Mesenchymal stem cell (in vitro differentiated cells and primary cell): ENCODE measurements around the gene KIF13A.

ENCODE experiments used
- DNase-seq: peaks from one replicate; pipeline ENCODE4 v3.0.0-alpha.2; 2013
- H2AFZ ChIP-seq: one replicate; pipeline ENCODE4 v1.6.1; 2013; ENCODE audit warnings: low read depth, mild to moderate bottlenecking, control low read depth, inconsistent platforms, low read length, moderate library complexity
- H2AK5ac ChIP-seq: 2 replicates; pipeline ENCODE4 v1.6.1; 2013; ENCODE audit warnings: low read length, moderate library complexity, mild to moderate bottlenecking, inconsistent platforms; ENCODE audit not compliant: severe bottlenecking
- H2BK120ac ChIP-seq: one replicate; pipeline ENCODE4 v1.6.1; 2013; ENCODE audit warnings: low read depth, mild to moderate bottlenecking, inconsistent platforms, low read length, moderate library complexity
- H2BK12ac ChIP-seq, 2 experiments: one replicate each; pipeline ENCODE4 v1.6.1; 2013; ENCODE audit warnings: inconsistent platforms in 2 of 2, low read length in 2 of 2, mild to moderate bottlenecking in 2 of 2, moderate library complexity in 2 of 2, control low read depth in 1 of 2
- H2BK15ac ChIP-seq: one replicate; pipeline ENCODE4 v1.6.1; 2013; ENCODE audit warnings: mild to moderate bottlenecking, low read depth, inconsistent platforms; ENCODE audit not compliant: poor library complexity, severe bottlenecking
- H2BK5ac ChIP-seq: 2 replicates; pipeline ENCODE4 v1.6.1; 2013; ENCODE audit warnings: low read depth, mild to moderate bottlenecking, low read length, control low read depth, inconsistent platforms; ENCODE audit not compliant: poor library complexity, severe bottlenecking
- H3K14ac ChIP-seq, 2 experiments: one replicate each; pipeline ENCODE4 v1.6.1; 2013; ENCODE audit warnings: inconsistent platforms in 2 of 2, low read length in 2 of 2, control low read depth in 1 of 2, mild to moderate bottlenecking in 1 of 2, moderate library complexity in 1 of 2
- H3K18ac ChIP-seq, 2 experiments: one replicate each; pipeline ENCODE4 v1.6.1; 2013; ENCODE audit warnings: inconsistent platforms in 2 of 2, low read length in 2 of 2, control low read depth in 1 of 2, low read depth in 1 of 2, mild to moderate bottlenecking in 1 of 2
- H3K23ac ChIP-seq, 2 experiments: one replicate each; pipeline ENCODE4 v1.6.1; 2013; ENCODE audit warnings: inconsistent platforms in 2 of 2, low read length in 2 of 2, mild to moderate bottlenecking in 2 of 2, moderate library complexity in 2 of 2, control low read depth in 1 of 2
- H3K27ac ChIP-seq: 2 replicates; pipeline ENCODE4 v1.5.1; 2013; ENCODE audit warnings: mild to moderate bottlenecking, moderate library complexity, low read length, control low read depth, inconsistent platforms; ENCODE audit not compliant: poor library complexity, severe bottlenecking
- H3K27me3 ChIP-seq, 2 experiments: 2 replicates each; pipeline versions ENCODE4 v1.6.1 to v1.7.0; 2013; ENCODE audit warnings: low read length in 2 of 2, mild to moderate bottlenecking in 2 of 2, moderate library complexity in 2 of 2, control low read depth in 1 of 2, inconsistent platforms in 1 of 2; ENCODE audit not compliant: control insufficient read depth in 1 of 2, insufficient read depth in 1 of 2
- H3K36me3 ChIP-seq, 2 experiments: 2 replicates each; pipeline versions ENCODE4 v1.6.1 to v1.7.0; 2013; ENCODE audit warnings: low read length in 2 of 2, control low read depth in 1 of 2, inconsistent platforms in 1 of 2, low read depth in 1 of 2, mild to moderate bottlenecking in 1 of 2; ENCODE audit not compliant: insufficient read depth in 2 of 2, control insufficient read depth in 1 of 2
- H3K4ac ChIP-seq, 2 experiments: one replicate each; pipeline ENCODE4 v1.6.1; 2013; ENCODE audit warnings: inconsistent platforms in 2 of 2, low read length in 2 of 2, mild to moderate bottlenecking in 2 of 2, moderate library complexity in 2 of 2, control low read depth in 1 of 2, low read depth in 1 of 2
- H3K4me1 ChIP-seq: 2 replicates; pipeline ENCODE4 v1.6.1; 2013; ENCODE audit warnings: low read depth, low read length, control low read depth; ENCODE audit not compliant: control insufficient read depth, insufficient read depth
- H3K4me2 ChIP-seq: 2 replicates; pipeline ENCODE4 v1.6.1; 2013; ENCODE audit warnings: low read length, mild to moderate bottlenecking, inconsistent platforms; ENCODE audit not compliant: poor library complexity, severe bottlenecking
- H3K4me3 ChIP-seq, 2 experiments: 2 replicates each; pipeline versions ENCODE4 v1.5.1 to v1.7.0; 2013; ENCODE audit warnings: low read length in 2 of 2, mild to moderate bottlenecking in 2 of 2, control low read depth in 1 of 2, low read depth in 1 of 2; ENCODE audit not compliant: insufficient read depth in 1 of 2
- H3K79me1 ChIP-seq: replicated peaks from 2 replicates; pipeline ENCODE4 v1.6.1; 2013; ENCODE audit warnings: mild to moderate bottlenecking, control low read depth, low read length, inconsistent platforms; ENCODE audit not compliant: poor library complexity, severe bottlenecking
- H3K9ac ChIP-seq: 2 replicates; pipeline ENCODE4 v1.7.0; 2013; ENCODE audit warnings: mild to moderate bottlenecking, low read length, moderate library complexity
- H3K9me3 ChIP-seq: 2 replicates; pipeline ENCODE4 v1.7.0; 2013; ENCODE audit warnings: mild to moderate bottlenecking, low read length; ENCODE audit not compliant: control insufficient read depth
- H4K8ac ChIP-seq: one replicate; pipeline ENCODE4 v1.6.1; 2013; ENCODE audit warnings: inconsistent platforms, mild to moderate bottlenecking, low read length, moderate library complexity
- H4K91ac ChIP-seq: one replicate; pipeline ENCODE4 v1.6.1; 2013; ENCODE audit warnings: mild to moderate bottlenecking, low read length, inconsistent platforms
- WGBS: methylation state at CpG from one replicate; pipeline ENCODE4 v1.1.7; 2013; ENCODE audit warnings: mixed read lengths; 5-methylcytosine and 5-hydroxymethylcytosine counted together

Gene KIF13A

GRCh38 chr6:17999425-17999824, 12.0 kb upstream of the KIF13A start:
- no peaks in the 10 kb centered on the region for H3K9me3 ChIP-seq
- H3K36me3 ChIP-seq: no peaks in the 10 kb centered on the region
- H2AFZ ChIP-seq: no peak overlapping the region
- no peaks in the 10 kb centered on the region for H3K4me1 ChIP-seq
- no peak overlapping the region for H3K4me2 ChIP-seq
- H3K79me1 ChIP-seq: no peaks in the 10 kb centered on the region
- H4K8ac ChIP-seq: no peak overlapping the region
- no peak overlapping the region for H3K4me3 ChIP-seq
- H2BK12ac ChIP-seq: no peak overlapping the region
- H3K9ac ChIP-seq: no peak overlapping the region
- no peaks in the 10 kb centered on the region for H3K27me3 ChIP-seq
- no peak overlapping the region for H2AK5ac ChIP-seq
- 95% methylated on average over 5 of the region's 7 CpGs for WGBS
- DNase-seq: no peak
- no peak overlapping the region for H2BK5ac ChIP-seq
- no peak overlapping the region for H2BK120ac ChIP-seq
- H3K18ac ChIP-seq: no peak overlapping the region
- no peak overlapping the region for H3K4ac ChIP-seq
- H3K27ac ChIP-seq: no peak overlapping the region
- H3K23ac ChIP-seq: no peak overlapping the region
- H3K14ac ChIP-seq: no peak overlapping the region
- H2BK15ac ChIP-seq: no peak overlapping the region
- H4K91ac ChIP-seq: no peak overlapping the region

- H4K8ac ChIP-seq: no peak overlapping the region
- H3K23ac ChIP-seq: no peak overlapping the region
- H2BK5ac ChIP-seq: no peak overlapping the region
- H3K4me2 ChIP-seq: no peak overlapping the region
- peaks cover 4% of the 10 kb centered on the region for H3K4me1 ChIP-seq
- WGBS: 67% methylated on average over 1 of the region's 1 CpG
- DNase-seq: peak; percentile 62
- no peak overlapping the region for H3K18ac ChIP-seq
- no peak overlapping the region for H2BK12ac ChIP-seq
- no peak overlapping the region for H3K27ac ChIP-seq
- H2BK15ac ChIP-seq: no peak overlapping the region
- H3K36me3 ChIP-seq: no peaks in the 10 kb centered on the region
- H2BK120ac ChIP-seq: no peak overlapping the region
- no peaks in the 10 kb centered on the region for H3K79me1 ChIP-seq
- no peak overlapping the region for H3K4ac ChIP-seq
- no peaks in the 10 kb centered on the region for H3K9me3 ChIP-seq
- H2AFZ ChIP-seq: no peak overlapping the region
- no peak overlapping the region for H4K91ac ChIP-seq
- H3K27me3 ChIP-seq: no peaks in the 10 kb centered on the region
- H2AK5ac ChIP-seq: no peak overlapping the region
- H3K4me3 ChIP-seq: no peak overlapping the region
- no peak overlapping the region for H3K14ac ChIP-seq
- no peak overlapping the region for H3K9ac ChIP-seq
Measured at GRCh38 chr6:17998442-17998841, 11.0 kb upstream of the KIF13A start.

GRCh38 chr6:17998003-17998402, 10.6 kb upstream of the KIF13A start:
- Histone ChIP-seq H3K9ac (no peak overlapping the region), H3K23ac (no peak overlapping the region), H2BK12ac (no peak overlapping the region), H3K27ac (no peak overlapping the region), H4K8ac (no peak overlapping the region), H3K4me2 (no peak overlapping the region), H2AK5ac (no peak overlapping the region), H2BK5ac (no peak overlapping the region), H2AFZ (no peak overlapping the region), H3K4me3 (no peak overlapping the region), H2BK15ac (no peak overlapping the region), H3K18ac (no peak overlapping the region), H2BK120ac (no peak overlapping the region), H3K79me1 (no peaks in the 10 kb centered on the region), H3K4me1 (peaks cover 4% of the 10 kb centered on the region), H3K27me3 (no peaks in the 10 kb centered on the region), H3K36me3 (no peaks in the 10 kb centered on the region), H3K4ac (no peak overlapping the region), H4K91ac (no peak overlapping the region), H3K9me3 (no peaks in the 10 kb centered on the region), H3K14ac (no peak overlapping the region)
- WGBS: 93% methylated on average over 2 of the region's 3 CpGs
- DNase-seq: no peak

- Histone ChIP-seq H2AFZ (no peak overlapping the region), H2BK5ac (no peak overlapping the region), H3K18ac (no peak overlapping the region), H2BK15ac (no peak overlapping the region), H3K9ac (no peak overlapping the region), H3K9me3 (no peaks in the 10 kb centered on the region), H2BK120ac (no peak overlapping the region), H3K4ac (no peak overlapping the region), H3K27me3 (no peaks in the 10 kb centered on the region), H2BK12ac (no peak overlapping the region), H3K4me1 (peaks cover 9% of the 10 kb centered on the region), H3K27ac (no peak overlapping the region), H4K8ac (no peak overlapping the region), H3K14ac (no peak overlapping the region), H2AK5ac (no peak overlapping the region), H3K23ac (no peak overlapping the region), H3K4me2 (no peak overlapping the region), H4K91ac (no peak overlapping the region), H3K4me3 (no peak overlapping the region), H3K36me3 (no peaks in the 10 kb centered on the region), H3K79me1 (no peaks in the 10 kb centered on the region)
- no peak for DNase-seq
- 99% methylated on average over 4 of the region's 4 CpGs for WGBS
Measured at GRCh38 chr6:17995414-17995813, 8.0 kb upstream of the KIF13A start.
